IPS-NIHi11 (cell line): ENCODE measurements around the gene TTLL5.
"Not testable (repeated sequence)": the region's sequence is repeated elsewhere in the genome, so short reads cannot be mapped to it uniquely, and the experiment has no call there.

ENCODE experiments used
- DNase-seq: peaks from one replicate; pipeline ENCODE4 v3.0.0; 2012; ENCODE audit warnings: mixed read lengths, low spot score

Gene TTLL5

GRCh38 chr14:75650253-75651058 lies 10.6 kb upstream of the TTLL5 start:
- no peak for DNase-seq

DNA sequence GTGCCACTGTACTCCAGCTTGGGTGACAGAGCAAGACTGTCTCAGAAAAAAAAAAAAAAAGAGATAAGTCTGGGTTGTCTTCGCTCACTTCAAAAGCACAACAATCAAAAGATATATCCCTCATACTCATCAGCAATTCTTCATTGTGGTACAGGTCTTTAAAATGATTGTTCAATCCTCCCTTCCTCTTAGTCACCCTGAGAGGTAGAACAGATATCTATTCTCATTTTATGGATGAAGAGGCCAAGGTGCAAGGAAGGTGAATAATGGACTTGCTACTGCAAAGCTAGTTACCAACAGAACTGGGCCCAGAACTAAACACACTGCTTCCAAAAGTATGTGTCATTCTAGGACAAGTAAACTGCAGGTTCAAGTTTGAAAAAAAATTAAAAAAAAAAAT lies 7.5 kb upstream of the TTLL5 start:
- no peak for DNase-seq

DNA sequence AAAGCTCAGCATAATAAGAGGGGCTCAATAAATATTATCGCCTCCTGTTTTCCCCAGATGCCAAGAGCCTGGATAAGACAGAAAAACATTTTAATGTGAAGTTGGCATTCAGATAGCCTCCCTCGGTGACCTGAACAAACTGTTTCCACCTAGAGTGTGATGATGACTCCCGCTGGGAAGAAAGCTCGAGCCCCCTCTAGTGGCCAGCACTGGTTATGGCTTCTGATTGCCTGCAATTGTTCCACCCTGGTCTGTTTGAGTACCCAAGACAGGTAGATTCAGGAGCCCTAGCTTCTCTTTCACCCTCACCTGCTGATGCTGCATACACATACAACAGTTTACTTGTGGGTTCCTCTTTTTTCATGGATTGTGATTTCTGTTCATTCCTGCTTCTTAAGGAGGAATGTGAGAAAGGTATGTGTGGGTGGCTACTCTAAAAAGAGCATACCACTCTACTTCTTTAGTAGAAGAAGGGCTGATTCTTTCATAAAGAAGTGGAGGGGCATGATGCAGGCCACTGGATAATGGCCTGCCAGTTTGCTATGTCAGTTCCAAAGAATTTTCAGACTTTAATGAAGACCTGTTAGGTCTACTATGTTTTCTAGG lies 6.8 kb upstream of the TTLL5 start:
- peak; percentile 86 for DNase-seq

DNA sequence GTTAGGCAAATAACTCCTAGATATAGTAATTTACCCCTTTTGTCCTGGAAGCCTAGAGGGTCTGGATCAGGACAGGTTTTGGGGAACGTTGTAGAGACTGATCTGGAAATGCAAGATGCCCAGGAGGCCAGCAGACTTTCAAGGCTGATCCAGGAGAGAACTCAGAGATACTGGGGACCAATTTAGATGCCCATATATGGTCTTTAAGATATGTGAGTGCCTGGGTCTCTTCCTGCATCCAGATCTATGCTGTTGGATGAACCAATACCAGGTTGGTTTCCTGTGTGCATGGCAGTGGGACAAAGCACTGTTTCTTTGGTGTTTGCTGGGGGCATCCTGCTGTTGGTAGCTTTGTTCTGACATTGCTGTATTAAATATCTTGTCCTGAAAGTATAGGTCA lies 5.8 kb upstream of the TTLL5 start:
- DNase-seq, result no peak

- no peak for DNase-seq
These were observed 3.7 kb upstream of the TTLL5 start for GRCh38 chr14:75657331-75657730.

- no peak for DNase-seq
These were observed 2.1 kb upstream of the TTLL5 start for GRCh38 chr14:75658957-75659356.

DNA sequence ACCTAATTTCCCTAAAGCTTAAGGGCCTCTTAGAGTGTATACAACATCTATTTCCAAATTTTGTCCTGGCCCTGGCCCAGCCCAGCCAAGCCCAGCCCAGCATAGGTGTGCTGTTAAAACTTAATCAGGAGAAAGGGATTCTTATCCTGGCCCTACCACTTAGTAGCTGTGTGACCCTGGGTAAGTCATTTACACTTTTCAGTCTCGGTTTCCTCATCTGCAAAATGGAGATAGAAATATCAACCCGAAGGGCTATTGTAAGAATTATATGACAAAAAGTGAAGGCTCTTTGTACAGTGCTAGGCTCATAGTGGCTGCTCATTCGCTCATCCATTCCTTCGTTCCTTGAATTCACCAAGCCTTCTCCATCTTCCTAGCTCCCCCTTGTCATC lies 812 bp upstream of the TTLL5 start:
- DNase-seq, result no peak

DNA sequence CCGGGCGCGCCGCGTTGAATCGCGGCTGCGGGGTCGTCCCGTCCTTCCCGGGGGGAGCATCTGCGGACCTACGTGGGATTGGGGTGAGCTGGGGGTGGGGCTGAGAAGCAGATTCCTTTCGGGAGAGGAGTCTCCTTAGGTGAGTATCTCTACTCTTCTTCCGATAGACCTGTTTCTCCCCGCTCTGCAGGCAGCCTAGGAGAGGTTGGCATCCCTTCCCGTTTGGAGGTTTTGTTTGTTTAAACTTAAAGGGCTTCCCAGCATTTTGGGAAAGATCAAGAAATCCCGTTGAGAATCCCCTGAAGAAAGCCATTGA lies 411 bp downstream of the TTLL5 start:
- DNase-seq, result no peak

- no peak for DNase-seq
These were observed 1.9 kb downstream of the TTLL5 start for GRCh38 chr14:75662966-75663365.

GRCh38 chr14:75667099-75667765 lies 6.2 kb downstream of the TTLL5 start:
- no peak for DNase-seq

DNA sequence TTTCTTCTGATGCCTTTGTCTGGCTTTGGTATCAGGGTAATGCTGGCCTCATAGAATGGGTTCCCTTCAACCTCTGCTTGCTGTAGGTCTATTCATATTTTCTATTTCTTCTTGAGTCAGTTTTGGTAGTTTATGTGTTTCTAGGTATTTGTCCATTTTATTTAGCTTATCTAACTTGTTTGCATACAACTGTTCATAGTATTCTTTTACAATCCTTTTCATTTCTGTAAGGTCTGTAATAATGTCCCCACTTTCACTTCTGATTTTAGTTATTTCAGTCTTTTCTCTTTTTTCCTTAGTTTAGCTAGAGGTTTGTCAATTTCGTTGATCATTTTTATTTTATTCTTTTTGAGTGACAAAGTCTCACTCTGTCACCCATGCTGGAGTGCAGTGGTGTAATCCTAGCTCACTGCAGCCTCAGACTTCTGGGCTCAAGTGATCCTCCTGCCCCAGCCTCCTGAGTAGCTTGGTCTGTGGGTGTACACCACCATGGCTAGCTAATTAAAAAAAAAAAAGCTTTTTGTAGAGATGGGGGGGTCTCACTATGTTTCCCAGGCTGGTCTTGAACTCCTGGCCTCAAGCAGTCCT lies 11.7 kb downstream of the TTLL5 start:
- DNase-seq, result no peak

DNA sequence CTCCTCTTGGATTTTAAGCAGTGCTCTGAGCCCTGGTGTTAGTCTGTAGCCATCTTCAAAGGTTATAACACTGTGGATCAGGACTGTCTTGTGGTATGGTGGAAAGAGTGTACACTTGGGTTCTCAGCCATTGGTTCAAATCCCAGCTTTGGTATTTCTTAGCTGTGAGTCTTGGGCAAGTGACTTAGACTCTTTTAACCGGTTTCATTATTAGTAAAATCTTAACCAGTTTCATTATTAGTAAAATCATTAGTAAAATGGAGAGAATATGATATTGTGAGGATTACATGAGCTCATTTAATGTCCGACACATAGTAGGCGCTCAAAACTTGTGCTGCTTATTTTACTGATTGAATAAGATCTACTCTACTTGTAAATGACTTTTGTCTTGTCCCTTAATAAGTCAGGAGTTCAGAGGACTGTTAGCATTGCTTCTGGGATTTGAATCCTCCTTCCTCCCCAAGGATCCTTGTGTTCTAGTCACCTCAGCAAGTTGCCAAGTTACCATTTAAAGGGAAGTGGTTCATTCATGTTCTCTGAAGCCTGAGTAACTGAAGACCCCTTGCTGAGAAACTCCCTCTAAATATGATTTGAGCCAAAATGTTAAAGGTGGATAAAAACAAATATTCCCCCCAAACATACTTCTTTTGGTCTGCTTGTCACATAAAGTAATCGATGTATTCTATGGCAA lies 12.4 kb downstream of the TTLL5 start:
- no peak for DNase-seq

DNA sequence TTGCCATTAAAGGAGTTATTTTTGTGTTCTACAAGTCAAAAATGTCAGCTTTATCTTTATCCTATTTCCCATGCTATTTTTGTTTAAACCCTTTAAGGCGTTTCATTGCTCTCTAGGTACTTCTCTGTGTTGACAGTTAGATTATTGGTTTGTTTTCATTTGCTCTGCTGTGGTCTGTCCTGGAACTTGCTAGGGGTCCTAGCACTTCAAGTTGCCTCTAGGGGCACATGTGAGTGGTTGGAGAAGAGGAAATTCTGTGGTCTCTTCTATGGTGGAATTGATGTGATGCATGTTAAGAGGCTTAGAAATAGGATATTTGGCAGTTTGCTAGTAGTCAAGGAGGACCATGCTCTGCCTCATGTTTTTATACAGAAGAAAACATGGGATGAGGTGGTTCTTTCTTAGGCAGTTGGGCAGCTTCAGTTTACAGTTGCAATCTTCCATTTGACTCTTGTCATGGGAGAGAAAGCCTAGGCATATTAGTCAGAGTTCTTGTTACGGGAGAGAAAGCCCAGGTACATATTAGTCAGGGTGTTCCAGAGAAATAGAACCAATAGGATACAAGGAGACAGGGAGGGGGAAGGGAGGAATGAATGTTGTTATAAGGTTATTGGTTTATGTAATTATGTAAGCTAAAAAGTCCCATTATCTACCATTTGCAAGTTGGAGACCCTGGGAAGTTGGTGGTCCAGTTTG lies 14.4 kb downstream of the TTLL5 start:
- peak; percentile 29 for DNase-seq

DNA sequence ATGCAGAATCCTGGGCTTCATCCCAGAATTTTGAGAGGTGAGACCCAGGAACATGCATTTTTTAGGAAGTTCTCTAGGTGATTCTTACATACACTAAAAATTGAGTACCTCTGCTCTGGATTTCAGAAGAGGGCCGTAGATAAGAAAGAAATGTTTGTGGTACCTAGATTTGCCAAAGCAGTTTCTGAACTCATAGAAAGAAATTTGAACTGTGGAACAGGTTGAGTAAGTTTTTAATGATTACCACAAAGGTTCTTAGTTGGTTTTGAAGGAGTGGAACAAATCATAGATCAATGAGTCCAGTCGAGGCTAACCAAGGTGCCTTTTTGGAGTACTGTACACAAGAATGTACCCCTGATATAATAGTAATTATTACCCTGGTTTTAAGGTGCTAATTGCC lies 24.9 kb downstream of the TTLL5 start:
- no peak for DNase-seq

DNA sequence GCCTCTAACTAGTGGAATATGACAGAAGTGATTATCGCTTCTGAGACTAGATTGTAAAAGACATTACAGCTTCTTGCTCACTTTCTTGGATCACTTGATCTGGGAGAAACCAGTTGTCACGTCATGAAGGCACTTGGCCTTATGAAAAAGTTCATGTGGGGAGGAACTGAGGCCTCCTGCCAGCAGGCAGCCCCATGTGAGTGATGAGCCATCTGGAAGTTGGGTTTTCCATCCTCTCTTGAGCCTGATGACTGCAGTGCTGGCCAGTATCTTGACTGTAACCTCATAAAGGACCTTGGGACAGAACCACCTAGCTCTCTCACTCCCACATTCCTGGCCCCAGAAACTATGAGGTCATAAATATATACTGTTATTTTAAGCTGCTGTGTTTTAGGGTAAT lies 28.0 kb downstream of the TTLL5 start:
- no peak for DNase-seq

DNA sequence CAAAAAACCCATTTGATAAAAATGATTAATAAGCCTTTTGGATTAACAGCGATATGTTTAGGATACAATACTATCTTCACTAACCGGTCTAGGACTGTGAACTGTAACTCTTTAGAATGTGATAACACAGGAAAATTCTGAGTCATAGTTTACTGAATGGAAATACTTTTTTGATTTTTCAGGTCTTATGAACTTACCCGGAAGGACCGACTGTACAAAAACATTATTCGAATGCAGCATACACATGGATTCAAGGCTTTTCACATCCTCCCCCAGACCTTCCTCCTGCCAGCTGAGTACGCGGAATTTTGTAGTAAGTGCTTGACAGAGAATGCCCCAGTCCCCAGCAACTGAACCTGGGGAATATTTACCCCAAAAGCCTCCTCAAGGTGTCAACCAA lies 29.0 kb downstream of the TTLL5 start:
- DNase-seq, result no peak

- DNase-seq, result not testable (repeated sequence)
These were observed 34.0 kb downstream of the TTLL5 start for GRCh38 chr14:75695025-75695424.

DNA sequence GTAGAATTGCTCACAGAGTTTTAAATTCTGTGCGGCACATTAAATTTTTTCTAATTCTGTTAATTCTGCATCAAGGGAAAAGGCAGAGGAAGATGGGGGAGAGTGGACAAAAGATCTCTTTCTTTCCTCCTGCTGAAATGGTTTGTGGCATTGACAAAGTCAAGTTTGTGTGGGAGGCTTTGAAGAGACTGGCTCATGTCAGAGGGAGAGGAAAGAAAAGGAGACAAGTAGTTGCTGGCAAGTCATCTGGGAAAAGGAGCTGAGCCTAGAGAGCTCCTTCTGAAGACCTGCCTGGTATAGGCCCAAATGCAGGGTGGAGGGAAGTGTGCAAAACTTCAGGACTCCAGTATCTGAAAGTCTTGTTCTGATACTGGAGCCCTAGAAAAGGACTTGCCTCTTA lies 36.3 kb downstream of the TTLL5 start:
- DNase-seq, result no peak

GRCh38 chr14:75697918-75698317 lies 36.9 kb downstream of the TTLL5 start:
- no peak for DNase-seq

- no peak for DNase-seq
These were observed 38.3 kb downstream of the TTLL5 start for GRCh38 chr14:75699331-75699730.

GRCh38 chr14:75700295-75700694 lies 39.2 kb downstream of the TTLL5 start:
- DNase-seq, result no peak

DNA sequence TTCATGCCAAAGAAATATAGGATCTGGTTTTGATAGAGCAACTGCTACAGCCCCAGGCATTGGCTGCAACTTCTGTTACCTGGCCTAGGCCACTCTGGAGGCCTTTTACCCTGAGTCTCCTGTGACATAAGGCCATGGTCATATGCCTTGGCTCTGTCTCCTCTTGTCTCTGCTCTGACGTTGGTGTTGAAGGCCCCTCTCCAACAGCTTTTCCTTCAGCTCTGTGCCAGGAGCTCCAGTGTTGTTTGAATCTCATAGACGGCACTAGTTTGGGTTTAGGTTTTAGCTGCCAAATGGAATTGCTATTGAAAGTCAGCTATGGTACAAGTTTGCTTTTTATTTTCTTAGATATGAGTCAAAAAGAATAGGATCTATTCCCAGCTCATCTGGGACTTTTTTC lies 41.1 kb downstream of the TTLL5 start:
- DNase-seq, result no peak
